ENCODE measurements around the gene OSBPL5.

DNA sequence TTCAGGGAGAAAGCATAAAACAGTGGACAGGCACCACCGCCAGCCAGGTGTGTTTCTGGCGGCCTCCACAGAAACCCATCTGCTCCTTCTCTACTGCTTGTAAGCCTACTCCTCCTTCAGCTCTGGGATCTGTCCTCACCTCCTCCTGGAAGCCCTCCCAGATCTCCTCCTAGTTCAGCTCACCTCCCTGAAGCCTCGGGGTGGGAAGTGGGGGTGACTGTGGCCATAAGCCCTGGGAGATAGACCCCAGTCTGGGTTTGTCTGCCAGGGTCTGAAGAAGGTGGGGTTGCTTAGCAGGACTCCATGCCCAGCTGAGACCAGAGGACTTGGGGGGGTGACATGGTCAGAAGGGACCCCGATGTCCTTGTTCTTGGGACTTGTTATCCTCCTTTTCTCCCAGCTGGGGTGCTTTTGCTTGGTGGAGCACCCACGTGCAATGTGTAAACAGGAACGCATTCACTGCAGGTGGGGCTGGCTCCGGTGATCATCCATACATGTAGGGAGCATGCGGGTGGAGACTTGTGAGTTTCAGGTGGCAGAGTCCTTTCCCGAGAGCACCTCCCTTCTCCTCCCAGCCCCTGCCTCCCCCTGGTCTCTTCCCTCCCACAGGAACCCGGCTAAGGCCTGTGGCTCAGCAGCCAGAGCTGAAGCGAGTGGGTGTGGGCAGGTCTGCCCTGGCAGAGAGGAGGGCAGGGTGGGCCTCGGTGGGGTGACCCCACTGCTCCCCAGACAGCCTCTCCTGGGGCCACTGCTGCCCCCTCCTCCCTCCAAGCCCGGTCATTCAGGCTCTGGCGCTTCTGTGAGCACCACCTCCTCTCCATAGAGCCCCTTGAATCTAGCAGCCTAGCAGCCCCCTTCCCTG, 27.6 kb upstream of the OSBPL5 start:
- TF ChIP-seq, protein P1, sequence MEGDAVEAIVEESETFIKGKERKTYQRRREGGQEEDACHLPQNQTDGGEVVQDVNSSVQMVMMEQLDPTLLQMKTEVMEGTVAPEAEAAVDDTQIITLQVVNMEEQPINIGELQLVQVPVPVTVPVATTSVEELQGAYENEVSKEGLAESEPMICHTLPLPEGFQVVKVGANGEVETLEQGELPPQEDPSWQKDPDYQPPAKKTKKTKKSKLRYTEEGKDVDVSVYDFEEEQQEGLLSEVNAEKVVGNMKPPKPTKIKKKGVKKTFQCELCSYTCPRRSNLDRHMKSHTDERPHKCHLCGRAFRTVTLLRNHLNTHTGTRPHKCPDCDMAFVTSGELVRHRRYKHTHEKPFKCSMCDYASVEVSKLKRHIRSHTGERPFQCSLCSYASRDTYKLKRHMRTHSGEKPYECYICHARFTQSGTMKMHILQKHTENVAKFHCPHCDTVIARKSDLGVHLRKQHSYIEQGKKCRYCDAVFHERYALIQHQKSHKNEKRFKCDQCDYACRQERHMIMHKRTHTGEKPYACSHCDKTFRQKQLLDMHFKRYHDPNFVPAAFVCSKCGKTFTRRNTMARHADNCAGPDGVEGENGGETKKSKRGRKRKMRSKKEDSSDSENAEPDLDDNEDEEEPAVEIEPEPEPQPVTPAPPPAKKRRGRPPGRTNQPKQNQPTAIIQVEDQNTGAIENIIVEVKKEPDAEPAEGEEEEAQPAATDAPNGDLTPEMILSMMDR (IDR thresholded peaks at IDR 0.05), result no peak
- no peak for TF ChIP-seq EZH2phosphoT487 (IDR thresholded peaks at IDR 0.05)
